RCC 7860 (cell line): ENCODE measurements around the gene COL4A2.

Experiments used
- DNase-seq: peaks from one replicate; pipeline ENCODE4 v3.0.0-alpha.2; 2015; ENCODE audit warnings: low spot score
- FAIRE-seq: peaks from 2 replicates; lab custom pipeline; 2012; peaks lifted over from hg19 to GRCh38; lab: Jason Lieb, UNC

COL4A2 gene

DNA sequence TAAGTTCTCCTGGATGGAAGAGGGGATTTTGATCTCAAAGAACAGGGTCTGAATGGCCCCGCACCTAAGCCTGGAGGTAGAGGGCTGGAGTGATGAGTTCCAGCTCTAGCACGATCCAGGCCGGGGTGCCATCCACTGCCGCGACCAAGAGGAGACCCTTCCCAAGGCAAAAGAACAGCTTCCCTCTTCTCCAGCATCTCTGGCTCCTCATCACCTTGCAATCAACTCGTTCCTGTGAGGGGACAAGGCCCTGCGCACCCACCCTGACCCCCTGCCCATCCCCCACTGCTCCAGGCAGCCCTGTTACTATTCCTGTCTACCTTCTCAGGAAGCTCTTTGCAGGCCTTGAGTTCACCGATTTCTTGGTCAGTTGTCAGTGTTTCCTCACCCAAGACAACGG is 17.9 kb upstream of the COL4A2 start:
- FAIRE-seq = no peak
- no peak for DNase-seq

DNA sequence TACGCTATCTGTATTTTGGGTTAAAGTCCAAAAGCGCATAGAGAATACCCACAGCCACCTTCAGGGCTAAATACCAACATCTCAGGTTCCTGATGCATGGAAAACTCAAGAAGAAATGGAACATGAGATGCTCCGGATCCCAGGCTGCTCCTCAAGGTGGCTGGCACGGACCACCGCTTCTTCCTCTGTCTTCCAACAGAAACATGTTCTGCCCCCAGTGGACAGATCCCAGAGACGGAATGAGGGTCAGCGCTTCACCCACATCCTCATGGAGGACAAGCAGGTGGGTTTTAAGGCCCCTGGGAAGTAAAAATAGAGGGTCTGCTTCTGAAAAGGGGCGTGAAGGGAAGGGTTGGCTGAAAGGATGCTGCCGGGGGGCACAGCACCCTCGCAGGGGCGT is 17.4 kb upstream of the COL4A2 start:
- no peak for DNase-seq
- no peak for FAIRE-seq

DNA sequence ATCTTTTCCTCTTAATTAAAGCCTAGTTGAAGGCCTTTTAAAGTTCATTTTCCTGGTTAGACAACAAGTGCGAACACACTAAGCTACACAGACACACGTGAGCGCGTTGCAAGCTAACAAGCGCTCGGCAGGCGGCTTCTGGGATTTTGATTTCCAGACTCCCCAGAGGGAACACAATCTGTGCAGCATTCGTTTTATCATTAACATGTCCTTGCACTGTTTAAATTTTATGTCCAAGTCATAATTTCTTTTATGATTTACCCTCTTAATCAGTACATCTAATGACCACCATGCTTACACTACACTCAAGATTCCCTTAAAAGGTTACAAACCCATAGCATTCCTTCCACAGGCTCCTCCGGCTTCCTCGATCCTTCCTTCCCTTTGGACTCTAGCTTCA is 16.9 kb upstream of the COL4A2 start:
- FAIRE-seq (no peak), DNase-seq (no peak)

DNA sequence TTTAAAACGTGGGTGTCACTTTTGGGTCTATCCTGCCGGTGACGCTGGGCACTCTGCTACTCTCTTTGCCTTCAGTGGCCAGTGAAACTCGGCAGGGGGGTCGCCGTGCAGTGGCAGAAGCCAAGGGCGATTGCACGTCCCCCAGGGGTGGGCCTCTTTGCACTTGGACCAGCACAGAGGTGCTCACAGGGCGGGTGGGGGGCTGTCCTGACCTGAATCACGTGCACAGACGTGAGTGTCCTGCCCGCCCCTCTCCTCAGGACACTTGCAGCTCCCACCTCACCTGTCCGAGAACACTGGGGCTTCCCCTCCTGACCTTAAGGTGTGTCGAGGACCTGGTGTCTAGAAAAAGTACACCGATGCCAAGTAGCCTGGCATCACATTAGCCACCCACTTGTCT is 16.3 kb upstream of the COL4A2 start:
- DNase-seq = no peak
- FAIRE-seq = no peak

DNA sequence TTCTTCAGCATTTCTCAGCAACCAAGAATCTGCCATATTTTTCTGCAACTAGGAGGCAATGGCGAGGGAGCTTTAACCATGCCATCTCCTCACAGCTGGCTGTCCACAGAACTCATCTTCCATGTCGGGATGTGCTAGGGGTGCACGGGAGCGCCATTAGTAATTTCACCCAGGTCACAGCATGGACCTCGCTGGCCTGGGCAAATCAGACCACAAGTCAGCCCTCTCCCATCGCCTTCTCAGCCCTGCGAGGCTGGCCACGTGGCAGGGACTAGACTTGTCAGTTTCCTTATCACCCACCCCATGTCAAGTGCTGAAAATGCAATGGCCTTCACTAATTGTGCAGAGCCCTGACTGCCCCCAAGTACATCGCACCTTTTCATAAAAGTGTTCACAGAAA is 15.8 kb upstream of the COL4A2 start:
- no peak for DNase-seq
- FAIRE-seq = no peak

DNA sequence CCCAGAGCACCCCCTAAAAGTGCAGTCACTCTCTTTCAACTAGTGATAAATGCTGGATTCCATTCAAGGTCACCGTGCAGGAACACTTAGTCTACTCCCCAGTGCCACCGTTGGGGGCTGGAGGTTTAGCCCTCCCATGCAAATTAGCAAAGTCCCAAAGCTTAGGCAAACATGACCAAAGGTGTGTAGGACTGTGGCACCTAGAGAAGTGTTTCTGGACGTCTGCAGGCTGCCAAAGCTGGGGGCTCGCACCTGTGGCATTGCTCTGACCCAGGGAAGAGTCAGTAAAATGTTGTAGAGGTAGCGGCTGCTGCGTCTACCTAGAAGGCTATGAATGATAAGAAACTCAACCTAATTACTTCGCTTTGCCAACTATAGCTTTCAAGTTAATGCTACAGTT is 14.0 kb upstream of the COL4A2 start:
- FAIRE-seq = no peak
- DNase-seq = no peak

DNA sequence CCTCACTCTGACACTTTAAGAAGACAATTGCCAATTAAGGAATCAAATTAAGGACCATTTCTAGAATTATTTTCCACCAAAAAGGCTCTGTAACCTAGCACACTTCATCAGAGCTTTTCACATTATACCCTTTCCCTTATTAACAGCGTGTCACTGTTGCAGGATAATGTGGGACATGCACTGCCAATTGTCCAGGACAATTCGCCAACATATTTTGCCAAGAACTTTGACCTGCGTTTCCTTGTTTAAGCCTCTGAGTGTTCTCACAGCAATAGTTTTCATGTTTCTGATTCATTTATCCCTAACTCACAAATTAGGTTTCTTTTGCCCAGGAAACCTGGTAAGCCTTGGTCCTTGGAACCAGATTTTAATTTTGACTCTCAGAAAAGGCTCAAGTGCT is 13.4 kb upstream of the COL4A2 start:
- no peak for DNase-seq
- no peak for FAIRE-seq

DNA sequence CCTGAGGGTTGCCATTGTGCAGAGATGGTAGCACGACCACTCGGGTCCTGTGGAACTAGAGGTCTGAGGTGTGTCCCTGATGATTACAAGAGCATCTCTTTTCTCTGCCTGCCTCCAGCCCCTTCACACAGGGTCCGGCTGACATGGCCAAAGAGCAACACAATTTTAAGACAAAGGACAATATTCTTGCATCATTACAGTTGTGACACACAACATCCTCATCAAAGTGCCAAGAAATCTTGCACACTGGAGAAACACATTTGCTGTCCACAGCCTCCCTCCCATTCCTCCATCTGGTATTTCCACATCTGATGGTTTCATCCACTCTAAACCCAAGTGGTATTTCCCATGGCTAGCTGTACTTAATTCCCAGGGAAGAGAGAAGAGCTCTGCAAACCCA is 12.9 kb upstream of the COL4A2 start:
- FAIRE-seq (no peak), DNase-seq (no peak)

DNA sequence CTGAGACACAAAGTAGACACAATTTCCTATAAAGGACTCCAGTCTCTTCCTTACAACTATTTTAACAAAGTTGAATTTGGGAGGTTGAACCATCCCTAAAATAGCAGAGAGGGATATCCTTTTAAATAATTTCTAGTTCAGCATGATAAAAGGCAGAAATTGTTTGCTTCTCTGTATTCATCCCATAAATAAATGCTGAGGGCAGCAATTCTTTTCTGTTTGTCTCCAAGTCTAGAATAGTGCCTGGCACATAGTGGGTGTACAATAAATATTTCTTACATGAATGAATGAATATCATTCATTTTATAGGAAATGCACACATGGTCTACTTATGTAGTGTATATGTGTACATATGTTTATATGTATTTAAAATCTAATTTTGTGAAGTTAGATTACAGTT is 12.5 kb upstream of the COL4A2 start:
- no peak for FAIRE-seq
- no peak for DNase-seq

DNA sequence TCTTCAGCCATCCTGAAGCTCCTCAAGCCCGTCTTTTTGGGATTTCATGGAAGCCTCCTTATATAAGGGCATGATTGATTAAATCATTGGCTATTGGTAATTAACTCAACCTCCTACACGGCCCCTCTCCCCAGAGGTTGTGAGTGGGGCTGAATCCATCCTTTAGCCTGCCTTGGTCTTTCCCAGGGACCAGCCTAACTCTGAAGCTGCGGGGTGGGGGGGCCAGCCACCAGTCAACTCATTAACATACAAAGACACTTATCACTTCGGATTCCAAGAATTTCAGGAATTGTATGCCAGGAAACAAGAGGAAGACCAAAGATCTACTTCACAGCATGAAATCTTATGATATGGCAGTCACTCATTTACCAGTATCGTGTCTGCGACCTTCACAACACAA is 10.1 kb upstream of the COL4A2 start:
- DNase-seq (no peak), FAIRE-seq (no peak)

DNA sequence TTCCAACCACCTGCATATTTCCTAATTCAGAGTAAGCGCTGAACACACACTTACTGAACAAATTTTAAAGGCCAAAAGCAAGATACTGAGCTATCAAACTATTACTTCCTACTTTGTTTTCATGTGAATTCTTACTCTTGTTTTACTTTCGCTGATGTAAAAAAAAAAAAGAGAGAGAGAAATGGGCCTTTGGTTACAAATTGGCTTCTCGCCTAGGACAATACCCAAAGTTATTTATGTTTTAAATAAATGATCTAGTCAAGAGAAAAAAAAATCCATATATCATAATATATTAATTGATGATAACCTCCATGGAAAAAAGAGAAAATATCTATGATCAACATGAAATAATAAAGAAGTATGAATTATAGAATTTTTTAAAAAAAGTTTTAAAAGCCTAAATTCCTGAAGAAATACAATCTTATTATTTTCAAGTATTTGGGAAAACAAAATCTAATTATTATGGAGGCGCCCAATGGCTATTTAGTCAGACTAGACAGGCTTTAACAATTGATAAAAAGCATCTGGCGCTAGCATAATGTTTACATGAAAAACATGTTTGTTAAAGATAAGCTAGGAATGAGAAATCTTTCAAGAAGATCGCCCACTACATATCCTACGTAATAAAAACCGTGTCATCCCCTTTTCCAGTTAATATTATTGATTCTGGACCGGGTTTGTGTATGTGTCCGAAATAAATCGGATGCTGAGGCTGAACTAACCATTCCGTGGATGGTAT is 9.1 kb upstream of the COL4A2 start:
- no peak for DNase-seq
- peak; percentile 14 for FAIRE-seq

DNA sequence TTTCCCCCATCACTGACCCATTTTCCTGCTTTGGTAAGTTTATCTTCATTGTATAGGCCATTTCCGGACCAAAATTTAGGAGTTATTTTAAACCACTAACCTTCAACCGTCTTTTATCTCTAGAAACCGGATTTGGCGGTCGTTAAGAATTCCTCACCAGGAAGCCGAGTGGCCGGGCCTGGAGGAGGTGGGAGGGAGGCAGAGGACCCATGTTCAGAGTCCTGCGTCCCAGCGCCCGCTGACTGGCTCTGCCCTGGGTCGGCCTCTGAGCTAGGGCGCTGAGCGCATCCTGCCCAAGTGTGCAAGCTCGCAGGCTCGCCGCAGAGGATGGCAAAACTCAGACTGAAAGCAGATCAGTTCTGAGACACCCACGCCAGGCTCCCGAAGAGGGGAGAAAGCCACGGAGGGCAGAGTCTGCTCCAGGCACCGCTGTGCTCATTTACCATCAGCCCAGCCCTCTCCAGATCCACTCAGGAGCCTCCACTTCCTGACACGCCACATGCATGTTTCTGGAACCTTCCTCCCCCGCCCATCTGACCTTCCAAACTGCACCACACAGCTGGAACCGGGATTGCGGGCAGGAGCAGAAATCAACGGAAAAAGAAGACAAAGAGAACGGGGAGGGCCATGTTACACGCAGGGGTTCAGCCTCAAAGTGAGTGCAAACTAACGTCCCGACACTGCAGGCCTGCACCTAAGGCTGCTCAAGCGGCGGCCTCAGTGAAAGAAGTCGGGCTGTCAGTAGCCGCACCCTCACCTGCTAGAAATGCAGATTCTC is 8.4 kb upstream of the COL4A2 start:
- FAIRE-seq (no peak), DNase-seq (no peak)

DNA sequence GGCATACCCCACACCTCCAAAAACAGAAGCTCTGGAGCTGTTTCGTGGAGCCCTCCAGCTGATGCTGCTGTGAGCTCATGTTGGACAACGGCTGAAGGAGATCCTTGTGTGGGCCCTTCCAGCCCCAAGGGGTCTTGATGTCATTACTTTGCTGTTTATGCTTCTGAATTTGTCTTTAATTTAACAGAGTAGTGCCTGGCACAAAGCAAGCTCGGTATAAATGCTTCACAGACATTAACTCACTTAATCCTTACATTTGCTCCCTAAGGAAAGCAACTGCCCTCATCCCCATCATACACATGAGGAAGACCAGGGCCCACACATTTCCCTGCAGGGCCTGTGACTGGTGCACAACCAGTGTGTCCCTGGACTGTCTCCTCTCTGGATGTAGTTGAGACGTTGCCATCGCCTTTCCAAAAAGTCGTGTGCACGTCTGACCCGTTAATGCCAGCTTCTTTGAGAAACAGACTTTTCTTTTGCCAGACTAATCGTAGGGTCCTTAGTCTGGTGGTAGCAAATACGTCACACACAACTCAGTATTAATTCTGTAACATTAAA is 7.7 kb upstream of the COL4A2 start:
- FAIRE-seq = no peak
- DNase-seq = no peak

DNA sequence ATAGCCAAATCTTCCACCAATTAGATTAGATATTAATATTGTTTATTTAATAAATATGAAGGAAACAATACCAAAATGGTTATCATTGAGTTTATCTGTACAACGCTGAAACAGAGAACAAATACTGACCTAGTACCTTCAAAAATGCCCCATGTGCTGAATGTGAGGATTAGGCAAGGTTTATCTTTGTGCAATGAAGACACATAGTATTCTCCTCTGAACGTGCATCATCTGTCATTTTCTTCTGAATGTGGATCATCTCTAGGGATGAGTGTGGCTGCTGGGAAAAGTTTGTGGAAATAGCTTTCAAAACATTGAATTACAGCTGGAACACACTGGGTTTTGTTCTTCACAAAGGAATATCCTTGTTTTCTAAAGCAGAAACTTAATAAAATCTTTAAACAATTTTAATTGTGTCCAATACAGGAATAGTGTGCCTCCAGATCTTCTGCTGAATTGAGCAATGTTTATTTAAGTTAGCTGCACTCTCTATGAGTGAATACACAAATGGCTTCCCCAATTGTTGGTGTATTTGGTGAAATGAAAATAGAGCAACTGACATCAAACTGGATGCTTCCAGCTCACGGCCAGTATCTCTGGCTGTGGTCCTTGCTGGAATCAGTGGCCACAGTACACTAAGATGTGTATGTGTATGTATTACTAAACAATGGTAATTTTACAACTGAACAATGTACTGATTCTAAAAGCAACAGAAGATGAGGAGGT is 6.8 kb upstream of the COL4A2 start:
- FAIRE-seq = no peak
- DNase-seq = no peak

DNA sequence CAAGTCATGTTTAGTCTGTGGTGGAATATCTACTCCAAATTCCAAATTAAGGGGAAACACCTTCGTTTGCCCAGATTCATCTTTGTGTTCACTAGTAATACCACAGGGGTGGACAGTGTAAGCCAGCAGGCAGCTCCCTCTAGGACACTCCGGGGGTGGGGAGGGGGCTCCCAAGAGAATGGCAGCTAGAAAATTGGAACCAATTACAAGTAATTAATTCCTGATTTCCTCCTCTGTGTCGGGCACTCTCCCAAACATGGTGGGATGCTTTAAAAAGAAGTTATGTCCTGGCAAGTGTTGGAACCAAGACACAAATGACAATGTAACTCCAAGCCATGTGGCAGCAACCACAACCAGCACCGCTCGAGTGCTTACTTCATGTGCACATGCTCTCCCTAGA is 6.0 kb upstream of the COL4A2 start:
- no peak for FAIRE-seq
- DNase-seq = no peak

DNA sequence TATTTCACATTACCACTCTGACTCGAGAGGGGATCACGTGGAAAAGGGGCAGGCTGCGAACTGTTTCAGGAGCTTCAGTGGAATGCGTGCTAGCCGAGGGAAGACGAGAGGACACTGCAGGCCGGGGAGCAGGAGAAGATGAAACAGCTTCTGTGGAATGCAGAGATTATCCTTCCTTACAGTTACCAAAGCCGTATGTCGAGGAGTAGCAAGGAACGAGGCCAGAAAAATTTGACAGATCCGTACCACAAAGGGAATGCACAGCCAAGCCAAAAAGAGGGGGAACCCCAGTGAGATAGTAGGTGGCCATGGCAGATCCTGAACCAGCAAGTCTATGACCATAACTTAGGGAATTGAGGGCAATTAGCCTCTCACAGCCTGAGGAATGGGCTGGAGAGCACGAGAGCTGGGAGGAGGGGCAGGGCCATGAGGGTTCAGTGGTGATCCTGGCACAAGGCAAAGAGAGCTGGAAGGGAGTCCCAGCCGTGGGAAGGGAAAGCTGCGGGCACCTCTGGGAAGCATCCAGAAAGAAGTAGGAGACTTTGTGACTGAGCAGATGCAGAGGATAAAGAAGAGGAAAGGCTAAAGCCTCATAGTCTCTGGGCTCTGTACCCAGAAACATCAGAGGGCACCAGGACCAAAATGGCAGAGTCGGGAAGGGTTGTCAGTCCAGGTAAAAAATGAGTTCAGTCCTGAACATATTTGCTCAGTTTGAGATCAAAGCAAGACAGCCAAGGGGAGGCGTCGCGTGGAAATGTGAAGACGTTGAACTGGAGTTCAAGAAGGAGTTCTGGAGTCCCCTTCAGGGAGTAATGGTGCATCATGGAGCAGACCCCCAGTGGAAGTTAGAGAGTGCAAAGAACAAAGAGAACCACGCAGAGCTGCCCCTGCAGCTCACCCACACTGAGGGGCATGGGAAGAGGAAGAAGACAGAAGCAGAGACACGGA is 5.2 kb upstream of the COL4A2 start:
- FAIRE-seq (no peak), DNase-seq (peak; percentile 43)

DNA sequence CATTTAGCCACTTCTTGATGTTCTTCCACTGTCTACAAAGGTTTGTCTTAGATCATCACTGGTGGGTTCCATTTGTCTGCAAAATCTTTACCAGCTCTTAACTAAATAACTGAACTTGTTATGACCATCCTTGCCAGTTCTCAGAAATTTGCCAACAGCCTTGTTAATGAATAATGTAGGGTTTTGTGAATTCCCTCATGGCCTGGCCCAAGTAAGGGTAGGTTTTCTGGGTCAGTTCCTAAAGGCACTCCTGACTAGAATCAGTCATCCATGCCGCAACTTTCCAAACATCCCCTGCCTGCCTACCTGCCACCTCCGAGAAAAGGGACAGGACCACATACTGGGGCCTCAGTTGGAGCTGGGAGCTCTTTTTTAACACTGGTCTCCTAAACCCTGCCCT is 4.1 kb upstream of the COL4A2 start:
- DNase-seq = peak; percentile 67
- FAIRE-seq = peak; percentile 94

DNA sequence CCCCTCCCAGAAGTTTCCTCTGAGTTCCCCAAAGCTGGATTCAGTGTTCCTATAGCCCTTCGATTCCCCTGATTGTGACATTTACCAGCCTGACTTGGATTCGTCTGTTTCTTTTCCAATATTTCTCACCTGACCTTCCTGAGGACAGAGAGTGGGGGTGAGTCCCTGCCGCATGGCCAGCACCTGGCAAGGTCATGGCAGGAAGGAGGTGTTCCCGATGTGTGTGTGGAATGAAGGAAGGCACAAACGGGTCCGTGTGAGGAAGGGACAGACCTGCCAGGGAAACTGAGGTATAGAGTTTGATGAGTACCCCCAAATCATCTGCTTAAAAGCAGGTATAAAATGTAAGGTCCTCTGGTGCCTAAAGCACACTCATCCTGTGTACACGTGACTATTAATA is 3.4 kb upstream of the COL4A2 start:
- no peak for FAIRE-seq
- DNase-seq = no peak

DNA sequence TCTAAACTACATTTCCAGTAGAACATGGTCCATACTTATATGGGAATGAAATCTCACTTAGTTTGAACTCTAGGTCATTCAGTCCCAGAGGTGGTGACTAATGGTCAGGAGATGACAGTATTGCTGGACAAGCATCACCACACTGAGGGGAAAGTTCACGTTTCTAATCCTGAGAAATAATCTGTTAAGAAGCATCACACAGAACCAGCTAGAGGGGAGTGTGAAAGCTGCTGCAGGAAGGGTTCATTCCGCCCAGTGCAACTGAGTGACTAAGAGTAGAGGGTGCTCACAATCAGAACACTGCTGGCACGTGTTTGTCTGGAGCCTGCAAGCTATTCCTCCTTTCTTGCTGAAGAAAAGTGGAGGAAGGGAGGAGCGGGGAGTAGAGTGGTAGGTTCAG is 2.8 kb upstream of the COL4A2 start:
- peak; percentile 87 for DNase-seq
- FAIRE-seq = peak; percentile 93

DNA sequence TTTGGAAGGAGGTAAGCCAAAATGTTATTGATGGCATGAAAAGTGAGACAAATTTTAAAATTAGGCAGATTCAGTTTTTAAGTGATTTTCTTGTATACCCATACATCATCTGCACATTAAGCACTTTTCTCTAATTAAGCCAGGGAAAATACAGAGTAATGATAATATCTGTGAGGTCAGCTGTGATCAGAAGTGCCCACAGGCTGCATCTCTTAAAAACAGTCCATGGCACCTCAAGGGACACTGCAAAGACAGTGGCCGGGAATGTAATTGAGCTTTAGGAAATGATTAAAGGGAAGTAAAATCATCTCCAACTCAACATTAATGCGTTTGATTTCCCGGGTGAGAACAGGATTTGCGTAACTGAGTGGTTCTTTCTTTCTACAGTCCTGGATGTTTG is 2.1 kb upstream of the COL4A2 start:
- no peak for FAIRE-seq
- DNase-seq = no peak

DNA sequence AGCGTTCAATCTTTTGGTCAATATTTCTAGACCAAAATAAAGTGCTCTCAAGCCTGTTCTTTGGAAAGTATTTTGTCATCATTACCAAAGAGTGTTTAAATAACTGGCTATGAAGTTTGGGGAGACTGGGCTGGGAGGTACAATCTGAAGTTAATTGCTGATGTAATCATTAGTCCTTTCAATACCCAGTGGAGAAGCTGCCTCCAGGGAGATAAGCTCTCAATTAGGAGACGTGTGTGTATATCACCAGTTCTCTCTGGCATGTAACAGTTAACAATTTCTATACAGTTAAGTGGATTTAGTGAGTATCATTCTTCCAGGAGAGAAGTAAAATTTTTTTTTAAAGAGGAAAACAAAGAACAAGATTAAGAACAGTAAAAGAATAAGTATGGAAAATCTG is 1.5 kb upstream of the COL4A2 start:
- FAIRE-seq = no peak
- no peak for DNase-seq
